Neuron (in vitro differentiated cells): ENCODE results near the gene RFX3.

ENCODE experiments used
- H2AFZ ChIP-seq: one replicate; pipeline ENCODE4 v1.6.1; 2013; ENCODE audit warnings: low read depth, mild to moderate bottlenecking, inconsistent platforms, low read length, moderate library complexity
- H3K27me3 ChIP-seq: one replicate; pipeline ENCODE4 v1.6.1; 2013; ENCODE audit warnings: low read length; ENCODE audit not compliant: insufficient read depth
- H3K36me3 ChIP-seq: one replicate; pipeline ENCODE4 v1.6.1; 2013; ENCODE audit warnings: low read length; ENCODE audit not compliant: insufficient read depth
- H3K4me1 ChIP-seq: one replicate; pipeline ENCODE4 v1.6.1; 2013; ENCODE audit warnings: low read length; ENCODE audit not compliant: insufficient read depth
- H3K4me3 ChIP-seq: 2 replicates; pipeline ENCODE4 v1.5.1; 2013; ENCODE audit warnings: mild to moderate bottlenecking, low read length, moderate library complexity
- H3K9me3 ChIP-seq: one replicate; pipeline ENCODE4 v1.6.1; 2013; ENCODE audit warnings: low read length

Gene RFX3

GRCh38 chr9:3256571-3257330, 269.1 kb downstream of the RFX3 start:
- Histone ChIP-seq H3K27me3 (no peaks in the 10 kb centered on the region), H3K36me3 (peaks cover 62% of the 10 kb centered on the region), H3K9me3 (peaks cover 2% of the 10 kb centered on the region), H2AFZ (no peak overlapping the region), H3K4me3 (no peak overlapping the region), H3K4me1 (no peaks in the 10 kb centered on the region)

DNA sequence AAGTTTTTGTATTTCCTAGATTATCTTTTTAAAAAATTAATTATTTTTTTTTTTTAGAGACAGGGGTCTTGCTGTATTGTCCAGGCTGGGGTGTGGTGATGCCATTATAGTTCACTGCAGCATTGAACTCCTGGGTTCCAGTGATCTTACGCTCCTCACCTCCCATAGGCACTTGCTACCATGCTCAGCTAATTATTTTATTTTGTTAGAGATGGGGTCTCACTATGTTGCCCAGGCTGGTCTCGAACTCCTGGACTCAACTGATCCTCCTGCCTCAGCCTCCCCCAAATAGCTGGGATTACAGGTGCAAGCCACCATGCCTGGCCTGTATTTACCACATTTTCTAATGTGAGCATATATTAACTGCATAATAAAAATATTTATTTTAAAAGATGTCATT, 274.5 kb downstream of the RFX3 start:
- Histone ChIP-seq H3K4me3 (no peak overlapping the region), H2AFZ (no peak overlapping the region), H3K9me3 (no peaks in the 10 kb centered on the region), H3K4me1 (no peaks in the 10 kb centered on the region), H3K36me3 (peaks cover 63% of the 10 kb centered on the region), H3K27me3 (no peaks in the 10 kb centered on the region)

GRCh38 chr9:3250741-3251140, 275.1 kb downstream of the RFX3 start:
- Histone ChIP-seq H3K4me3 (no peak overlapping the region), H3K9me3 (no peaks in the 10 kb centered on the region), H2AFZ (no peak overlapping the region), H3K4me1 (no peaks in the 10 kb centered on the region), H3K36me3 (peaks cover 63% of the 10 kb centered on the region), H3K27me3 (no peaks in the 10 kb centered on the region)

DNA sequence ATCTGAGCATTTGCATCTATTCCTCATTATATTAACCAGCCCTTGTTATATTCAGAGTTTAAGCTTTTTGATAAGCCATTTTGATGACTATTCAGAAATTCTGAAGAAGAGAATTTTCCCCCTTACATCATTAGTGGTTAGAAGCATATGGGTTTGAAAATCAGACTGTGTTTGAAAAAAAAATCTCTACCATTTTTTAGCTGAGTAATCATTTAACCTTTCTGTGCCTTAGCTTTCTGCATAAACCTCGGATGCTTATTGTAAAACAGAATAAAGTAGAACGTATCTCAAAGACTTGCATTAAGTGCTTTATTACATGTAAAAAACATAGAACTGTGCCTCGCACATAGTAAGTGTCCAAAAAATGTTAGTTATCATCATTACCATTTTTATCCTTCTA, 278.6 kb downstream of the RFX3 start:
- no peak overlapping the region for H2AFZ ChIP-seq
- H3K9me3 ChIP-seq, result no peaks in the 10 kb centered on the region
- H3K4me3 ChIP-seq, result no peak overlapping the region

GRCh38 chr9:3246241-3246640, 279.6 kb downstream of the RFX3 start:
- Histone ChIP-seq H3K36me3 (peaks cover 44% of the 10 kb centered on the region), H2AFZ (no peak overlapping the region), H3K27me3 (no peaks in the 10 kb centered on the region), H3K4me3 (no peak overlapping the region), H3K9me3 (no peaks in the 10 kb centered on the region), H3K4me1 (peaks cover 7% of the 10 kb centered on the region)

More for the DNA sequence above, 278.6 kb downstream of the RFX3 start:
- Histone ChIP-seq H3K4me1 (no peaks in the 10 kb centered on the region), H3K27me3 (no peaks in the 10 kb centered on the region), H3K36me3 (peaks cover 46% of the 10 kb centered on the region)

GRCh38 chr9:3244963-3245653, 280.7 kb downstream of the RFX3 start:
- peaks cover 44% of the 10 kb centered on the region for H3K36me3 ChIP-seq
- H3K4me1 ChIP-seq, result peaks cover 8% of the 10 kb centered on the region
- no peak overlapping the region for H2AFZ ChIP-seq
- no peaks in the 10 kb centered on the region for H3K27me3 ChIP-seq
- H3K4me3 ChIP-seq, result no peak overlapping the region
- no peaks in the 10 kb centered on the region for H3K9me3 ChIP-seq

GRCh38 chr9:3243683-3244082, 282.1 kb downstream of the RFX3 start:
- Histone ChIP-seq H3K4me1 (peaks cover 8% of the 10 kb centered on the region), H3K9me3 (no peaks in the 10 kb centered on the region), H3K27me3 (no peaks in the 10 kb centered on the region), H2AFZ (no peak overlapping the region), H3K4me3 (no peak overlapping the region), H3K36me3 (peaks cover 38% of the 10 kb centered on the region)

DNA sequence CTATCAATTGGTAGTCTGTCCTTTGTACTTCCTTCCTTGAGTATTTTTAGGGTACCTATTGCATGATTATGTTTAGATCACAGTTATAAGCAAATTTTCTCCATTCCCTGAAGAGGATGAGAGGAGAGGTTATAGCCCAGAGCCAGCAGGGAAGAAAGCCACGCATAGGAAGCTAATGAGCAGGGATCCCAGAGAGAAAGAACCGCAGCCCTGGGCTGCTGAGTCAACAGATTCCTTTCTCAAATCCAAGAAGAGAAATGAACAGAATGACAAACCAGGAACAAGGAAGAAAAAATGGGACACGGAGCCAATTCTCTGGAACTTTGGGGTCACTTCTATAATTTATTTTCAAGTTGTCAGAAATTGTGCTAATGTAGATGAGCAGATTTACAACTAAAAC, 284.5 kb downstream of the RFX3 start:
- no peaks in the 10 kb centered on the region for H3K27me3 ChIP-seq
- no peaks in the 10 kb centered on the region for H3K9me3 ChIP-seq
- no peak overlapping the region for H3K4me3 ChIP-seq
- H3K4me1 ChIP-seq, result peaks cover 8% of the 10 kb centered on the region
- no peak overlapping the region for H2AFZ ChIP-seq
- H3K36me3 ChIP-seq, result peaks cover 24% of the 10 kb centered on the region

GRCh38 chr9:3240656-3241268, 285.0 kb downstream of the RFX3 start:
- H3K27me3 ChIP-seq, result no peaks in the 10 kb centered on the region
- peaks cover 8% of the 10 kb centered on the region for H3K4me1 ChIP-seq
- H3K4me3 ChIP-seq, result no peak overlapping the region
- no peak overlapping the region for H2AFZ ChIP-seq
- H3K36me3 ChIP-seq, result peaks cover 21% of the 10 kb centered on the region
- no peaks in the 10 kb centered on the region for H3K9me3 ChIP-seq

DNA sequence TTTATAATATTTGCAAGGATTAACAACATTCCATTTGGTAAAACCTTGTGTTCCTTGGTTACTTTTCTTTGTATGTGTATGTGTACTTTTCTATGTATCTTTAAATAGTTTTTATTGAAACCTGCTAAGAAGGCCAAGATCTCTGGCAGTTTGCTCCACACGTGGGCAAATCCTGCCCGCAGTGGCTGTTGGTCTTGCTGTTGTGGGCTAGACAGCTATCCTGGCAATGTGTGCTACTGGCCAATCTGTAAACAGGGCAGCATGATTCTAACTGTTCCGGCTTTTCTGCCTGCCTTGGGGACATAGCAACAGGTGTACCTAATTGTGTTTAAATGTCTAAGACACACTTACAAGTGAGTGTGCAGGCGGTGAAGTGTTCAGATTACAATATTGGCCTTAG, 286.6 kb downstream of the RFX3 start:
- Histone ChIP-seq H2AFZ (no peak overlapping the region), H3K36me3 (peaks cover 20% of the 10 kb centered on the region), H3K27me3 (no peaks in the 10 kb centered on the region)

DNA sequence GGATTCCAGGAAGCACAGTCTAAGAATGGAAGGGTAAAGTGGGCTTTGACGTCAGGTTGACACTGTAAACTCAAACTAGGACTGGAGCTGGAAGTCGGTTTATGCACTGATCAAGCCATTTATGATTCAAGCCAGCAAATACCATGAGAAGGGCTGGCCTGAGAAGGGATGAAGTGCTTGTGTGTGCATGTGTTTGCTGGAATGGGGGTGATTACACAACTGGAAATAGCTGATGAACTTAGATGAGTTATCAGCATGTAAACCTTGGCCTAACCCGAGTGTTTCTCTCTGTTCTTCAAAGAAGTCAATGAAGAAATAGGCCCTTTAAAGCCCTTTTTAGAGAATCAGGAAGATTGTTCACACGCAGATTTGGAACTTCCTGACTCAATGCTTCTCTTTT, 287.6 kb downstream of the RFX3 start:
- H3K4me1 ChIP-seq, result peaks cover 8% of the 10 kb centered on the region
- no peak overlapping the region for H2AFZ ChIP-seq
- no peaks in the 10 kb centered on the region for H3K9me3 ChIP-seq
- peaks cover 20% of the 10 kb centered on the region for H3K36me3 ChIP-seq
- H3K4me3 ChIP-seq, result no peak overlapping the region
- no peaks in the 10 kb centered on the region for H3K27me3 ChIP-seq

More for the DNA sequence above, 286.6 kb downstream of the RFX3 start:
- Histone ChIP-seq H3K9me3 (no peaks in the 10 kb centered on the region), H3K4me1 (peaks cover 8% of the 10 kb centered on the region), H3K4me3 (no peak overlapping the region)

GRCh38 chr9:3237121-3237520, 288.7 kb downstream of the RFX3 start:
- Histone ChIP-seq H2AFZ (no peak overlapping the region), H3K9me3 (no peaks in the 10 kb centered on the region), H3K4me1 (peaks cover 8% of the 10 kb centered on the region), H3K27me3 (no peaks in the 10 kb centered on the region), H3K4me3 (no peak overlapping the region), H3K36me3 (peaks cover 24% of the 10 kb centered on the region)

GRCh38 chr9:3235497-3235896, 290.3 kb downstream of the RFX3 start:
- no peaks in the 10 kb centered on the region for H3K4me1 ChIP-seq
- H2AFZ ChIP-seq, result no peak overlapping the region
- no peaks in the 10 kb centered on the region for H3K9me3 ChIP-seq
- no peaks in the 10 kb centered on the region for H3K27me3 ChIP-seq
- H3K36me3 ChIP-seq, result peaks cover 26% of the 10 kb centered on the region
- H3K4me3 ChIP-seq, result no peak overlapping the region
